CD4-positive, alpha-beta T cell treated with Interleukin-2 at 100 ng/mL for 4 hours (primary cell): ENCODE measurements around the gene FSTL1.
"Not testable (repeated sequence)": the region's sequence is repeated elsewhere in the genome, so short reads cannot be mapped to it uniquely, and the experiment has no call there.

ENCODE experiments used
- DNase-seq: peaks from one replicate; pipeline ENCODE4 v3.0.0-alpha.2; 2020; ENCODE audit warnings: low spot score

Gene FSTL1

DNA sequence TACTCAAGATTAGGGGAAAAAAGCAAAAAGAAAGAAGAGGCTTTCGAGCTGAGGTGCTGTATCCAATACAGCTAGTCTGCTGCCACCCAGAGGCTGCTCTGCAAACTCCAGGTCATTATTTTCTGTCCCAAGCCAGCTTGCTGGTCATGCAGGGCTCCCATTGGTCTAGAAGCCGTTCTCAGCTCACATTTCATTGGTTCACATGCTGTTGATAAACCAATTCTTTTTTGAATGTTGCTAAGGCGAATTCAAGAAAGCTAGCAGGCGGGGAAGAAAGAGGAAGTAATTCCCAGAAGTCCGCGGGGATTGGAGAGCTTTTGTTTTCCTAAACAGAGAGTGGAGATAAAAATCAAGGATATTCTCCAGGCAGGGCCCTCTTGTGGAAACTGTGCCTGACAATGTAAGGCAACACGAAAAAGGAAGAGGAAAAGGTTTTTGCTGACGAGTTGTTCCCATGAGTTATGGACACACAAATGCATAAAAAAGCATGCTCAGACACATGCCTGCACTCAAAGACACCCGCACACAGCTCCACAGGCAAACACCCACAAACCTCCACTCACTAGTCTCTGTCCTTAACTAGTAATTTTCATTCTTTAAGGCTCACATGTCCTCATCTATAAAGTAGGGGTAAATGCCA is 33.4 kb downstream of the FSTL1 start:
- DNase-seq = peak; percentile 90

- DNase-seq = no peak
Observed at GRCh38 chr3:120416868-120417267, 33.9 kb downstream of the FSTL1 start.

DNA sequence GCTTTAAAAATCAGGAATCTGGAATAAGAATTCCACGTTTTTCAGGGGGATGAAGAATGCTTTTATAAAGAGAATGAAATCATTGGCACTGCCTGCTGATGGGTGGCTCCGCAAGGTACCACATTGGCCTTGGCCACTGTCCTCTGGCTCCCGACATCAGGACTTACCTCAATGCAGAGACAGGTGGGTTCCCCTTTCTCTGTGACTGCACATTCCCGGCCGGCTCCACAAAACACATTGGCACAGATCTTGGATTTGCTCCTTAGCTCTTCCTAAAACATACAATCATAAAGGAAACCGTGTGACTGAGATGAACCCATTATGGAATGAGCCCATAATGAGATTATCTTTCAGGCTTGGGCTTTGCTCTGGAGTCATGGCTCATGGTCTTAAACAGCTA is 35.0 kb downstream of the FSTL1 start:
- no peak for DNase-seq

DNA sequence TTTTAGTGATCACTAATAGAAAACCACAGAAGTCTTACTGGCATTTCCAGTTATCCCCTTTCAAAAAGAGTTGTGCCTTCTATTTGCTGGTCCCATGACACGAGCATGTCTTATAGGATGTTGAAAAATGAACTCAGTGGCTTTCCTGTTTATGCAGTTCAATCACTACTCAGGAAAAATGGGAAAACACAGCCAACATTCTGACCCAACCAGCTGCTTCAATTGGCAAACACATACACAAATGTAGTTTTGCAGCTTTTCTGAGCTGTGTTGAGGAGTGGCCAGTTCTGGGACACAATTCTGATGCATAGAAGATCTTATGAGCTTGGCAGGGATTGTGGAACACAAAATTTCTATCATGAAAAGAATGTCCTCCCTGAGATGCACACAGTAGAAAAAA is 40.3 kb downstream of the FSTL1 start:
- DNase-seq = no peak

GRCh38 chr3:120410116-120410515 is 40.7 kb downstream of the FSTL1 start:
- DNase-seq = no peak

GRCh38 chr3:120407508-120408287 is 43.1 kb downstream of the FSTL1 start:
- DNase-seq = no peak

DNA sequence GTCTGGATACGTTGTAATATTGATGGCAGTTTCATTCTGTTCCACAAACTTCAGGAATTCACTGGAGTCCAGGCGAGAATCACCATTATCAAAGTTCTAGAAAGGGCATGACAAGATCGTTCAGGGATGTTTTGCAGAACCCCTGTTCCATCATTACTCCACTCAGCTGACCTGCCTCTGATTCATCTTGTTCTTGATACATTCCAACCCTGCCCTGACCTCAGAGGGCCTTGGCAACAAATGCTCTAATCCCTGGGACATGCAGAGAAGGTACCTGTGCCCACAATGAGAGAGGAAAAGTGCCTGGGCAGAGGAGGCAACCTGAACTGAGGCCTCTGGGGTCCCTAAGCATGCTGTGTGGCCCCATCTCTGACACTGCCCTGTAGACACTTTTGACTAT is 45.9 kb downstream of the FSTL1 start:
- DNase-seq = no peak

GRCh38 chr3:120402257-120402656 is 48.5 kb downstream of the FSTL1 start:
- DNase-seq = no peak

DNA sequence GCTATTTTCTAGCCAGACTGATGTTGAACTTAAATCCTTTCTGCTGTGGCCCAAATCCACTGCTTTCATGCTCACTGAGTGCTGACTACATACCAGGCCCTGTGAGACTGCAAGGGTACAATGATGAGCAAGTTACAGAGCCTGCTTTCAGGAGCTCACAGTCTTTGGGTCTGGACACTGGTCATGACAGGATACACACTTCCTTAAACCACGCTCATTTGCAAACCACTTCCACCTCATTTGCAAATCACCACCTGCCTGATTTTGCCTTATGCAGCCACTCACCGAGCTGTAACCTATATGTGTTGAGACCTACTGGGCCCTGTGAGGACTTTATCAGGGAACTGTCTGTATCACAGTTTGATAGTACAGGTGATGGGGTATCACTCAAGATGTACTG is 51.4 kb downstream of the FSTL1 start:
- DNase-seq = no peak

GRCh38 chr3:120396469-120396868 is 54.3 kb downstream of the FSTL1 start:
- DNase-seq = no peak

DNA sequence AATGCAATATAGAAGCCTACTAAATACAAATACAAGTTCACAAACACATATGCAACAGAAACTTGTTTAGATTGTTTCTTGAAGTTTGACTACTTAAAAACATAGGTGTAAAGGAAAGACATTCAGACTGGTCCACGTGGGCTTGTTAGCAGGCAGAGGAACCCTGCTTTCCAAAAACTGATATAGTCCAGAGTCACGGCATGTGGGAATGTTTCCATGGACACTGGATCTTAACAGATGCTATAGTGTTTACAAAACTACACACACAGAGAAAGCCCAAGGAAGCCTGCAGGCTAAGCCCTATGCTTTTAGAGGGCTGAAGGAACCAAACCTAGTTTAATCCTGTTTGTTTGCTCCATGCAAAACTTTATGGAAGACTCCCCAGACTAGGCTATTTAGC is 56.4 kb downstream of the FSTL1 start:
- no peak for DNase-seq

GRCh38 chr3:120393761-120394160 is 57.0 kb downstream of the FSTL1 start:
- DNase-seq = no peak

DNA sequence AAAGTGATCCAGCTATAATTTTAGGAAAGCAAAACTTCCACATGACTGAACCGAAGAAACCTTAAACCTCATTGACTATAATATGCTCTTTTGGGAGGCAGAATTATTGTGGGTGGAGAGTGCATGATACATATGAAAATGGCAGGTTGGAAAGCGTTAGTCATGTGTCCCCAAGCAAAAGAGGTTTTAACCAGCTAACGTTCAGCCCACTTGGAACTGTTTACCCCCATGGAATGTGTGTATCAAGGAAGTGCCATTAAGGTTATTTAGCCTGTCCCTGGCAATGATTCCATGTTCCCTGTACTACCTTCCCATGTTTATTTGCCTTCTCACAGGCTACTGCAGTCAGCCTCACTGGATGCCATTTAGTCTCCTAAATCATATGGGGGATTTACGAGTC is 57.5 kb downstream of the FSTL1 start:
- no peak for DNase-seq

DNA sequence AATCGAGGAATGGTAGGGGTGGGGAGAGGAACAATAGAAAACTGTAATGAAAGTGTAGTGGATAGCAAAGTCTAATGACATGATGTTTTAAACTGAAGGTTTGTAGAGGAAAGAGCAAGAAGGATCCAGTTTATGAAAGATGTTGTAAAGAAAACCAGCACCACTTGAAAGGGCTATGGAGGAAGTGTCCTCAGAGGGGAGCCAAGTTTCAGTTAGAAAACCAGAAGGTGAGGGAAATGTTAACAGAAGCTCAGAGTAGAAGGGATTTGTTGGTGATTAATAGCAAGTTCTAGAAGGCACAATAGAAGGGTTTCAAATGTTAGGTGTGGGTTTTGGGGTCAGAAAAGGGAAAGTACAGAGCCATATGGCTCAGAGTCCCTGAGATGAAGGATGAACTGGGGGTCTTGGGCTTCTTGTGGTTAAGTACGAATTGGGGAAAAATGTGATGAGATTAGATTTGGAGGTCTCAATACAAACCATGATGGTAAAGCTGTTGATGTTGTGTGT is 67.8 kb downstream of the FSTL1 start:
- DNase-seq = no peak

DNA sequence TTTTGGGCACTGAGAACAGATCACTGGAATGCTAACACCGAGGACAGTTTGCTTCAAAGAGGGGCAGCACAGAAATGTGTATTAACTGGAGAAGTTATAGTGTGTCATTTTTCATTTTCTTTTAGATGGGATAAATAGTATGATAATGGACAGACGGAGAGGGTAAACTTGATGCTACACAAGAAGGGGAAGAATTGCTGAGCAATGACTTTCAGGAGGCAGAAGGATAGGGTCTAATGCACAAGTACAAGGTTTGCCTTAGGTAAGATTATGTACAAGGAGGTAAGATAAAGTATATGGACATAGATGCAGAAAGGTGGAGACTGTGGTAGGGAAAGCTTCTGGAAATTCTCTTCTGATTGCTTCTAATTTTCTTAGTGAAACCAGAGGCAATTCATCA is 69.3 kb downstream of the FSTL1 start:
- DNase-seq = no peak

GRCh38 chr3:120377948-120378347 is 72.8 kb downstream of the FSTL1 start:
- DNase-seq = not testable (repeated sequence)

DNA sequence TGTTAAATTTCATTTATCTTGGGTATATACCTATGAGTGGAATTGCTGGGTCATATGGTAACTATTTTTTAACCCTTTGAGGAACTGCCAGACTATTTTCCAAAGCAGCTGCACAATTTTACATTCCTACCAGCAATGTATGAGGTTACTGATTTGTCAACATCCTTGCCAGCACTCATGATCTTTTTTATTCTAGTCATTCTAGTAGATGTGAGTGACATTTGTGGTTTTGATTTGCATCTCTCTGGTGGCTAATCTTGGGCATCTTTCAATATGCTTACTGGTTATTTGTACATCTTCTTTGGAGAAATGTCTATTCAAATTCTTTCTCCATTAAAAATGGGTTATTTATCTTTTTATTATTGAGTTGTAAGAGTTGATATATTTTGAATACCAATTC is 80.3 kb downstream of the FSTL1 start:
- no peak for DNase-seq

- no peak for DNase-seq
Observed at GRCh38 chr3:120369037-120369467, 81.7 kb downstream of the FSTL1 start.

GRCh38 chr3:120368172-120368571 is 82.6 kb downstream of the FSTL1 start:
- no peak for DNase-seq

- no peak for DNase-seq
Observed at GRCh38 chr3:120364821-120365220, 86.0 kb downstream of the FSTL1 start.

DNA sequence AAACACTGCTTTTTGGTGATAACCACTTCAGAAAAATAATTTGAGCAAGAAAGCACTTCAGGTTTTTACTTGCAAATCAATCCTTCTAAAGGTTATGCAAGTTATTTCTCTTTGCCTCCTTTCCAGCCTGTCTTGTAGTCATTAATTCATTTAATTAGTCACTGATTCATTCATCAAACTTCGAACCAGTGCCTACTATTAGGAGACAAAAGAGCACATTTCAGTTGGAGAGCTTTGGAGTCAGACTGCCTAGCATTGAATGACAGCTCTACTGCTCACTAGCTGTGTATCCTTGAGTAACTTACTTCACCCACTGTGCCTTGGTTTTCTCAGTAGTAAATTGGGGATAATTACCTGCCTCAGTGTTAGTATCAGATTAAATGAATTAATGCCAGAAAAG is 86.7 kb downstream of the FSTL1 start:
- DNase-seq = no peak

- peak; percentile 17 for DNase-seq
Observed at GRCh38 chr3:120357807-120358206, 93.0 kb downstream of the FSTL1 start.

DNA sequence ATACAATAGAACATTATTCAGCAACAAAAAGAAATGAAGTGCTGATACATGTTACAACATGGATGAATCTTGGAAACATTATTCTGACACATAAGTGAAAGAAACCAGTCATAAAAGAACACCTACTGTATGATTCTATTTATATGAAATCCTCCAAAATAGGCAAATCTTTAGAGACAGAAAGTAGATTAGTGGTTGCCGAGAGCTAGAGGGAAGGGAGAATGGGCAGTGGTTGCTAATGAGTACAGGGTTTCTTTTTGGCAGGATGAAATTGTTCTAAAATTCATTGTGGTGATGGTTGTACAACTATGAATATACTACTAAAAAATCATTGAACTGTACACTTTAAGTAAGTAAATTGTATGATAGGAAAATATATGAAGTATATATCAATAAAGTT is 95.3 kb downstream of the FSTL1 start:
- no peak for DNase-seq

- DNase-seq = no peak
Observed at GRCh38 chr3:120353463-120353862, 97.3 kb downstream of the FSTL1 start.
